K562 (cell line): ENCODE results near the gene CHST8. TPM values are rescaled to one million over a fixed set of nuclear protein-coding genes. Genes with fewer than 3 reads are reported as not detected.

Source experiments
- ATAC-seq: fragments of 200-7000 bp; cut with Tn5 transposase; 3 replicates; pipeline ENCODE4 v1.9.1; 2020; ENCODE audit warnings: moderate library complexity
- BruUV-seq: library from RNA; stranded (reverse); fragments of 400-500 nt; replicated peaks from 2 replicates; lab custom pipeline; 2021; lab: Mats Ljungman, UMichigan
- CTCF ChIA-PET: fragments of 300-600 bp; formaldehyde crosslinking; extraction: SDS; loops from one replicate; lab custom pipeline; 2021; ENCODE audit warnings: low intra/inter-chr PET ratio; lab: Yijun Ruan, JAX
- POLR2A ChIA-PET: fragments of 300-600, 350-650 bp; sonication (Branson Sonifier 250); formaldehyde crosslinking; extraction: SDS; loops from one replicate; lab custom pipeline; 2021; ENCODE audit warnings: antibody characterized with exemption, inconsistent platforms; lab: Yijun Ruan, JAX
- DNase-seq, 4 experiments: peaks; one replicate each; pipeline versions ENCODE4 v3.0.0 to v3.0.0-alpha.2; 2011 to 2018; ENCODE audit warnings: low spot score in 3 of 4, mixed read lengths in 3 of 4; ENCODE audit errors: extremely low read depth in 1 of 4
- FAIRE-seq: peaks from 2 replicates; lab custom pipeline; 2011; peaks lifted over from hg19 to GRCh38; lab: Jason Lieb, UNC
- H2AFZ ChIP-seq: 2 replicates; pipeline ENCODE4 v1.6.0; 2011; ENCODE audit warnings: low read depth, low read length, control low read depth, inconsistent platforms
- H3K27ac ChIP-seq: fragments of 200-600 bp; 3 replicates; pipeline ENCODE4 v1.8.0; 2011; ENCODE audit warnings: low read depth, mild to moderate bottlenecking, control low read depth, inconsistent platforms, low read length, moderate library complexity, mixed read lengths; ENCODE audit errors: extremely low read depth
- H3K27me3 ChIP-seq, 2 experiments: fragments of 300-600 bp in 1 of 2; 2 replicates in 1 of 2; 3 replicates in 1 of 2; pipeline versions ENCODE4 v1.6.0 to v1.8.0; 2011; ENCODE audit warnings: inconsistent platforms in 2 of 2, low read length in 2 of 2, mild to moderate bottlenecking in 1 of 2, mixed read lengths in 1 of 2, moderate library complexity in 1 of 2; ENCODE audit not compliant: control insufficient read depth in 2 of 2, insufficient read depth in 2 of 2
- H3K36me3 ChIP-seq: fragments of 300-600 bp; 3 replicates; pipeline ENCODE4 v1.8.0; 2011; ENCODE audit warnings: mild to moderate bottlenecking, low read length, inconsistent platforms; ENCODE audit not compliant: control insufficient read depth, insufficient read depth
- H3K4me1 ChIP-seq, 2 experiments: fragments of 200-600 bp in 1 of 2; replicated peaks in 1 of 2; 2 replicates in 1 of 2; 3 replicates in 1 of 2; pipeline versions ENCODE4 v1.5.1 to v1.8.0; 2011; ENCODE audit warnings: inconsistent platforms in 2 of 2, low read length in 2 of 2, mild to moderate bottlenecking in 1 of 2, mixed read lengths in 1 of 2, moderate library complexity in 1 of 2; ENCODE audit not compliant: control insufficient read depth in 2 of 2, insufficient read depth in 2 of 2
- H3K4me2 ChIP-seq: 2 replicates; pipeline ENCODE4 v1.6.1; 2011; ENCODE audit warnings: low read length, control low read depth, inconsistent platforms, mixed read lengths; ENCODE audit not compliant: insufficient read depth
- H3K4me3 ChIP-seq: fragments of 200-600 bp; sonication (generic), shearing (Covaris generic); 2 replicates; pipeline ENCODE4 v1.5.1; 2016; ENCODE audit warnings: control low read depth, inconsistent platforms
- H3K79me2 ChIP-seq: fragments of 200-600 bp; 3 replicates; pipeline ENCODE4 v1.8.0; 2011; ENCODE audit warnings: low read length, inconsistent platforms; ENCODE audit not compliant: control insufficient read depth, insufficient read depth
- H3K9ac ChIP-seq, 2 experiments: 2 replicates each; pipeline versions ENCODE4 v1.6.0 to v1.6.1; 2011; ENCODE audit warnings: low read depth in 2 of 2, low read length in 2 of 2, control low read depth in 1 of 2, inconsistent platforms in 1 of 2, mild to moderate bottlenecking in 1 of 2, mixed read lengths in 1 of 2; ENCODE audit not compliant: insufficient read depth in 1 of 2
- H3K9me1 ChIP-seq: one replicate; pipeline ENCODE4 v1.6.0; 2011; ENCODE audit warnings: inconsistent platforms, mild to moderate bottlenecking, low read length, moderate library complexity; ENCODE audit not compliant: control insufficient read depth, insufficient read depth
- H3K9me3 ChIP-seq: replicated peaks from 2 replicates; pipeline ENCODE4 v1.5.1; 2011; ENCODE audit warnings: low read depth, low read length, inconsistent platforms; ENCODE audit not compliant: control insufficient read depth, insufficient read depth
- H4K20me1 ChIP-seq: replicated peaks from 2 replicates; pipeline ENCODE4 v1.6.1; 2011; ENCODE audit warnings: low read length, inconsistent platforms, mixed read lengths; ENCODE audit not compliant: control insufficient read depth, insufficient read depth
- ASH1L ChIP-seq: fragments of 450-650 bp; IDR thresholded peaks from 2 replicates; pipeline ENCODE4 v1.6.1; 2018; ENCODE audit warnings: borderline replicate concordance, mild to moderate bottlenecking, low read depth; ENCODE audit not compliant: partially characterized antibody
- BCOR ChIP-seq: fragments of 450-650 bp; IDR thresholded peaks from 2 replicates; pipeline ENCODE4 v1.6.1; 2016
- PHF21A ChIP-seq: fragments of 450-650 bp; IDR thresholded peaks from 2 replicates; pipeline ENCODE4 v1.6.1; 2017; ENCODE audit warnings: low read depth, borderline replicate concordance
- RFX7 ChIP-seq: fragments of 250-450 bp; sonication (Bioruptor Pico); IDR thresholded peaks from 2 replicates; pipeline ENCODE4 v1.5.1; 2021; ENCODE audit warnings: mild to moderate bottlenecking
- SRSF1 ChIP-seq: fragments of 200-400 bp; formaldehyde crosslinking; IDR thresholded peaks from 2 replicates; pipeline ENCODE4 v1.6.1; 2017; ENCODE audit warnings: mild to moderate bottlenecking, low read depth, low read length, moderate library complexity
- ZNF140 ChIP-seq: fragments of 250-450 bp; sonication (Bioruptor Pico); IDR thresholded peaks from 2 replicates; pipeline ENCODE4 v1.8.0; 2021; ENCODE audit warnings: moderate library complexity, mild to moderate bottlenecking, inconsistent platforms
- ZNF224 ChIP-seq: sonication (generic); formaldehyde crosslinking; IDR thresholded peaks from 2 replicates; pipeline ENCODE4 v1.8.0; 2022; ENCODE audit warnings: mild to moderate bottlenecking, missing genetic modification reagents
- ZNF431 ChIP-seq: sonication (generic); formaldehyde crosslinking; IDR thresholded peaks from 2 replicates; pipeline ENCODE4 v1.8.0; 2022; ENCODE audit warnings: mild to moderate bottlenecking, missing genetic modification reagents
- WGBS: fragments of 100-300 bp; shearing (Covaris generic); methylation state at CpG from one replicate; pipeline ENCODE4 v1.1.6; 2016; ENCODE audit warnings: low coverage, mixed read lengths; ENCODE audit not compliant: insufficient coverage; ENCODE audit errors: missing lambda C conversion rate; 5-methylcytosine and 5-hydroxymethylcytosine counted together
- in situ Hi-C: fragments of 300-500 bp; cut with MboI; formaldehyde crosslinking; loops from 4 replicates; pipeline ENCODE4 v1.15.0; 2018; ENCODE audit warnings: inconsistent platforms, mixed read lengths
- intact Hi-C: fragments of 100-400 bp; cut with micrococcal nuclease; formaldehyde crosslinking; loops from 2 replicates; pipeline ENCODE4 v1.14.2; 2022
- polyA plus RNA-seq, 8 experiments: library from polyadenylated mRNA; depleted of rRNA in 4 of 8; stranded (reverse) in 5 of 8; unstranded in 3 of 8; fragments of >200 nt; fragmentation: Nextera tagmentation in 2 of 8; fragmentation: Illumina TruSeq in 1 of 8; extraction: Ambion mirVana in 2 of 8; extraction: Trizol in 1 of 8; gene quantifications; 2 replicates each; pipeline versions ENCODE4 v1.2.1 to v1.2.3, GENCODE V29; 2011 to 2014; ENCODE audit warnings: inconsistent platforms in 1 of 8, missing spikeins in 1 of 8
- total RNA-seq, 7 experiments: library from RNA; depleted of rRNA in 6 of 7; stranded (reverse); fragments of >200 nt in 6 of 7; fragmentation: Illumina TruSeq in 2 of 7; extraction: Trizol in 2 of 7; gene quantifications; 2 replicates each; pipeline versions ENCODE4 v1.2.1 to v1.2.3, GENCODE V29; 2011 to 2021; ENCODE audit warnings: low replicate concordance in 1 of 7
- TF ChIP-seq, protein P1 (sequence below): sonication (generic); formaldehyde crosslinking; IDR thresholded peaks from 2 replicates; pipeline ENCODE4 v1.9.0; 2022; ENCODE audit warnings: mild to moderate bottlenecking, missing genetic modification reagents
- TF ChIP-seq, protein P2 (sequence below): sonication (generic); formaldehyde crosslinking; IDR thresholded peaks from 2 replicates; pipeline ENCODE4 v1.8.0; 2022; ENCODE audit warnings: mild to moderate bottlenecking, missing genetic modification reagents, borderline replicate concordance
- TF ChIP-seq, protein P3 (sequence below): fragments of 250-450 bp; sonication (Bioruptor Pico); IDR thresholded peaks from 2 replicates; pipeline ENCODE4 v1.4.0; 2020; ENCODE audit warnings: borderline replicate concordance

CHST8 gene
- total and polyA plus RNA-seq, 9 of the 15 experiments (the other 6 are each of a cell fraction or from before 2014, with no cell fraction given): 0.11 TPM; not detected in 8

DNA sequence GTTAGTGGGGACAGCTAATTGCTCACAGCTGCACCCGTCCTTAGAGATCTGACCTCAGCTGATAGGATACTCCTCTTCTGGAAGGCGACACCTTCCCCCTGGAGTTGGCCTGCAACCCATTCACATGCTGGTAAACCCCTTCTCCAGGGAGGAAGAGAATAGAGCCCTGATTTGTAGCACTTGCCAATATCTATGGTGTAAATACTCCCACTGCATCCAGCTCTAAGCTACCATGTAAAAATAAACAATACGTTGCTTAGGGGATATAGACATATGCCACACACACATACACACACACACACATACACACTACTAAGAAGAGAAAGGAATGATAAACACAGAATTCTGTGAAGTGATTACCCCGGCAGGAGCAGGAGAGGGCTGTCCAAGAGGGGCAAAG, 125.5 kb downstream of the CHST8 start:
- Histone ChIP-seq H3K79me2 (no peaks in the 10 kb centered on the region), H4K20me1 (no peaks in the 10 kb centered on the region; the same call in 1 of the 2 replicates), H3K27ac (no peak overlapping the region), H3K36me3 (no peaks in the 10 kb centered on the region), H3K9ac (no peak overlapping the region), H3K4me2 (no peak overlapping the region), H3K4me3 (no peak overlapping the region), H3K9me3 (no peaks in the 10 kb centered on the region), H2AFZ (no peak overlapping the region), H3K27me3 (peaks cover 0 to 24% of the 10 kb centered on the region in 2 experiments; a peak in 3 of 5 replicates), H3K9me1 (peaks cover 4% of the 10 kb centered on the region), H3K4me1 (no peaks in the 10 kb centered on the region)
- TF ChIP-seq SRSF1: no peak
- TF ChIP-seq ZNF224 (CRISPR knock-in tag): no peak
- TF ChIP-seq, protein P1, sequence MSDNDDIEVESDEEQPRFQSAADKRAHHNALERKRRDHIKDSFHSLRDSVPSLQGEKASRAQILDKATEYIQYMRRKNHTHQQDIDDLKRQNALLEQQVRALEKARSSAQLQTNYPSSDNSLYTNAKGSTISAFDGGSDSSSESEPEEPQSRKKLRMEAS (CRISPR knock-in tag): no peak
- no peak for TF ChIP-seq ZNF140 (CRISPR knock-in tag)
- no peak for TF ChIP-seq ASH1L
- TF ChIP-seq RFX7 (CRISPR knock-in tag): no peak
- no peak for TF ChIP-seq ZNF431 (CRISPR knock-in tag)
- TF ChIP-seq, protein P2, sequence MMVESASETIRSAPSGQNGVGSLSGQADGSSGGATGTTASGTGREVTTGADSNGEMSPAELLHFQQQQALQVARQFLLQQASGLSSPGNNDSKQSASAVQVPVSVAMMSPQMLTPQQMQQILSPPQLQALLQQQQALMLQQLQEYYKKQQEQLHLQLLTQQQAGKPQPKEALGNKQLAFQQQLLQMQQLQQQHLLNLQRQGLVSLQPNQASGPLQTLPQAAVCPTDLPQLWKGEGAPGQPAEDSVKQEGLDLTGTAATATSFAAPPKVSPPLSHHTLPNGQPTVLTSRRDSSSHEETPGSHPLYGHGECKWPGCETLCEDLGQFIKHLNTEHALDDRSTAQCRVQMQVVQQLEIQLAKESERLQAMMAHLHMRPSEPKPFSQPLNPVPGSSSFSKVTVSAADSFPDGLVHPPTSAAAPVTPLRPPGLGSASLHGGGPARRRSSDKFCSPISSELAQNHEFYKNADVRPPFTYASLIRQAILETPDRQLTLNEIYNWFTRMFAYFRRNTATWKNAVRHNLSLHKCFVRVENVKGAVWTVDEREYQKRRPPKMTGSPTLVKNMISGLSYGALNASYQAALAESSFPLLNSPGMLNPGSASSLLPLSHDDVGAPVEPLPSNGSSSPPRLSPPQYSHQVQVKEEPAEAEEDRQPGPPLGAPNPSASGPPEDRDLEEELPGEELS (CRISPR knock-in tag): no peak
- TF ChIP-seq, protein P3, sequence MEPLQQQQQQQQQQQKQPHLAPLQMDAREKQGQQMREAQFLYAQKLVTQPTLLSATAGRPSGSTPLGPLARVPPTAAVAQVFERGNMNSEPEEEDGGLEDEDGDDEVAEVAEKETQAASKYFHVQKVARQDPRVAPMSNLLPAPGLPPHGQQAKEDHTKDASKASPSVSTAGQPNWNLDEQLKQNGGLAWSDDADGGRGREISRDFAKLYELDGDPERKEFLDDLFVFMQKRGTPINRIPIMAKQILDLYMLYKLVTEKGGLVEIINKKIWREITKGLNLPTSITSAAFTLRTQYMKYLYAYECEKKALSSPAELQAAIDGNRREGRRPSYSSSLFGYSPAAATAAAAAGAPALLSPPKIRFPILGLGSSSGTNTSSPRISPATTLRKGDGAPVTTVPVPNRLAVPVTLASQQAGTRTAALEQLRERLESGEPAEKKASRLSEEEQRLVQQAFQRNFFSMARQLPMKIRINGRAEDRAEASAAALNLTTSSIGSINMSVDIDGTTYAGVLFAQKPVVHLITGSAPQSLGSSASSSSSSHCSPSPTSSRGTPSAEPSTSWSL: no peak
- no peak for TF ChIP-seq PHF21A
- no peak for TF ChIP-seq BCOR
- intact Hi-C loops (no loop called here), in situ Hi-C loops (no loop called here)
- ATAC-seq (no peak), FAIRE-seq (no peak), DNase-seq (no peak)
- CTCF ChIA-PET: no interaction called here
- WGBS: 0% methylated on average over 4 of the region's 4 CpGs
- BruUV-seq: no TSS peak
- POLR2A ChIA-PET: no interaction called here
